Measurements from ENCODE around the gene QPRT. TPM values are rescaled to one million over a fixed set of nuclear protein-coding genes. Genes with fewer than 3 reads are reported as not detected.

Gene QPRT
- total and polyA plus RNA-seq, 2 experiments from 2014 or later, result 65.4 to 128 TPM

- TF ChIP-seq ZNF462 (CRISPR knock-in tag; IDR thresholded peaks at IDR 0.05), result no peak
- TF ChIP-seq EZH2phosphoT487 (IDR thresholded peaks at IDR 0.05; ENCODE audit: unreplicated experiment), result no peak
- no peak for TF ChIP-seq ZNF331 (CRISPR knock-in tag; IDR thresholded peaks at IDR 0.05; ENCODE audit: low read depth)
- no peak for TF ChIP-seq JUNB (IDR thresholded peaks at IDR 0.05; ENCODE audit: unreplicated experiment)
Observed at GRCh38 chr16:29649588-29650494, 29.1 kb upstream of the QPRT start (continued).

GRCh38 chr16:29650771-29651170, 28.2 kb upstream of the QPRT start:
- no peaks in the 10 kb centered on the region for H3K79me2 ChIP-seq (replicated peaks; ENCODE audit: insufficient read depth)
- no peak overlapping the region for H3K27ac Mint-ChIP-seq
- H3K4me3 ChIP-seq, result no peak overlapping the region
- H4K20me1 ChIP-seq (replicated peaks; ENCODE audit: insufficient read depth), result no peaks in the 10 kb centered on the region
- H3K9me3 Mint-ChIP-seq, result no peaks in the 10 kb centered on the region
- H3K4me3 Mint-ChIP-seq, result no peak overlapping the region
- peaks cover 11% of the 10 kb centered on the region for H3K4me1 ChIP-seq (ENCODE audit: insufficient read depth)
- no peaks in the 10 kb centered on the region for H3K36me3 ChIP-seq (ENCODE audit: insufficient read depth)
- no peaks in the 10 kb centered on the region for H3K9me2 ChIP-seq (ENCODE audit: insufficient read depth)
- no peak overlapping the region for H2AFZ ChIP-seq
- no peak for ATAC-seq
- no peak overlapping the region for H3K4me2 ChIP-seq
- H3K27me3 Mint-ChIP-seq (ENCODE audit: insufficient read depth, low read depth, poor library complexity), result peaks cover 5% of the 10 kb centered on the region
- DNase-seq (ENCODE audit: low spot score), result no peak
- H3K4me1 Mint-ChIP-seq, result peaks cover 7% of the 10 kb centered on the region
- peaks cover 6% of the 10 kb centered on the region; the same call in 1 of the 2 replicates for H3F3A ChIP-seq (replicated peaks; ENCODE audit: low read depth)
- no peaks in the 10 kb centered on the region for H3K36me3 Mint-ChIP-seq (ENCODE audit: low read depth)
- no peaks in the 10 kb centered on the region for H3K27me3 ChIP-seq (ENCODE audit: insufficient read depth)
- no peak overlapping the region for H3K27ac ChIP-seq (ENCODE audit: low read depth)
- TF ChIP-seq, protein P1, sequence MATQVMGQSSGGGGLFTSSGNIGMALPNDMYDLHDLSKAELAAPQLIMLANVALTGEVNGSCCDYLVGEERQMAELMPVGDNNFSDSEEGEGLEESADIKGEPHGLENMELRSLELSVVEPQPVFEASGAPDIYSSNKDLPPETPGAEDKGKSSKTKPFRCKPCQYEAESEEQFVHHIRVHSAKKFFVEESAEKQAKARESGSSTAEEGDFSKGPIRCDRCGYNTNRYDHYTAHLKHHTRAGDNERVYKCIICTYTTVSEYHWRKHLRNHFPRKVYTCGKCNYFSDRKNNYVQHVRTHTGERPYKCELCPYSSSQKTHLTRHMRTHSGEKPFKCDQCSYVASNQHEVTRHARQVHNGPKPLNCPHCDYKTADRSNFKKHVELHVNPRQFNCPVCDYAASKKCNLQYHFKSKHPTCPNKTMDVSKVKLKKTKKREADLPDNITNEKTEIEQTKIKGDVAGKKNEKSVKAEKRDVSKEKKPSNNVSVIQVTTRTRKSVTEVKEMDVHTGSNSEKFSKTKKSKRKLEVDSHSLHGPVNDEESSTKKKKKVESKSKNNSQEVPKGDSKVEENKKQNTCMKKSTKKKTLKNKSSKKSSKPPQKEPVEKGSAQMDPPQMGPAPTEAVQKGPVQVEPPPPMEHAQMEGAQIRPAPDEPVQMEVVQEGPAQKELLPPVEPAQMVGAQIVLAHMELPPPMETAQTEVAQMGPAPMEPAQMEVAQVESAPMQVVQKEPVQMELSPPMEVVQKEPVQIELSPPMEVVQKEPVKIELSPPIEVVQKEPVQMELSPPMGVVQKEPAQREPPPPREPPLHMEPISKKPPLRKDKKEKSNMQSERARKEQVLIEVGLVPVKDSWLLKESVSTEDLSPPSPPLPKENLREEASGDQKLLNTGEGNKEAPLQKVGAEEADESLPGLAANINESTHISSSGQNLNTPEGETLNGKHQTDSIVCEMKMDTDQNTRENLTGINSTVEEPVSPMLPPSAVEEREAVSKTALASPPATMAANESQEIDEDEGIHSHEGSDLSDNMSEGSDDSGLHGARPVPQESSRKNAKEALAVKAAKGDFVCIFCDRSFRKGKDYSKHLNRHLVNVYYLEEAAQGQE (IDR thresholded peaks at IDR 0.05; ENCODE audit: unreplicated experiment), result no peak
- no peak for TF ChIP-seq STAT1 (IDR thresholded peaks at IDR 0.05; ENCODE audit: unreplicated experiment)
- TF ChIP-seq, protein P2, sequence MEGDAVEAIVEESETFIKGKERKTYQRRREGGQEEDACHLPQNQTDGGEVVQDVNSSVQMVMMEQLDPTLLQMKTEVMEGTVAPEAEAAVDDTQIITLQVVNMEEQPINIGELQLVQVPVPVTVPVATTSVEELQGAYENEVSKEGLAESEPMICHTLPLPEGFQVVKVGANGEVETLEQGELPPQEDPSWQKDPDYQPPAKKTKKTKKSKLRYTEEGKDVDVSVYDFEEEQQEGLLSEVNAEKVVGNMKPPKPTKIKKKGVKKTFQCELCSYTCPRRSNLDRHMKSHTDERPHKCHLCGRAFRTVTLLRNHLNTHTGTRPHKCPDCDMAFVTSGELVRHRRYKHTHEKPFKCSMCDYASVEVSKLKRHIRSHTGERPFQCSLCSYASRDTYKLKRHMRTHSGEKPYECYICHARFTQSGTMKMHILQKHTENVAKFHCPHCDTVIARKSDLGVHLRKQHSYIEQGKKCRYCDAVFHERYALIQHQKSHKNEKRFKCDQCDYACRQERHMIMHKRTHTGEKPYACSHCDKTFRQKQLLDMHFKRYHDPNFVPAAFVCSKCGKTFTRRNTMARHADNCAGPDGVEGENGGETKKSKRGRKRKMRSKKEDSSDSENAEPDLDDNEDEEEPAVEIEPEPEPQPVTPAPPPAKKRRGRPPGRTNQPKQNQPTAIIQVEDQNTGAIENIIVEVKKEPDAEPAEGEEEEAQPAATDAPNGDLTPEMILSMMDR (conservative IDR thresholded peaks at IDR 0.05; ENCODE audit: low read depth in 2 of 2), result no peak

Data from GM23338 (cell line).